Measurements from ENCODE around the gene KCNQ5. TPM values are rescaled to one million over a fixed set of nuclear protein-coding genes. Genes with fewer than 3 reads are reported as not detected.

Gene KCNQ5
- total RNA-seq, 1 donor from 2014 or later, result 3.9 TPM

DNA sequence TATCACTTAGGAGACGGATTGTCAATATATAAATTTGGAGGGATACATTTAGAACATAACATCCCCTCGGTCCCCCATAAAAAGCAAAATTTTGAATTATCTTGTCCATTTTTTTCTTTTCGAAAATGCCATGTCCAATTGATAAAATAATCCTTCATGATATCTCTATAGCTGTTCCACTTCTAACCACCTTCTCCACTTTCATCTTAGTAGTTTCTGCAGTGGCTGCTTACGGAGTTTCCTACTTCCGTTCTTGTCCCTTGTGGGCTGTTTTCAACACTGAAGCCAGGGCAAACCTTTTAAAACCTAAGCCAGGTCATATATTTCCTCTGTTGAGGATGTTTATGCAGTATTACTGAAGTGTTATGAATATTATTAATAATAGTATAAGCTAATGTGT, 37.9 kb downstream of the KCNQ5 start:
- DNase-seq (ENCODE audit: extremely low spot score in 2 of 2), result no peak
- H3K27ac ChIP-seq, result no peak overlapping the region
- no peaks in the 10 kb centered on the region for H3K27me3 ChIP-seq
- no peak for TF ChIP-seq POLR2A (IDR thresholded peaks at IDR 0.05)
- TF ChIP-seq, protein P1, sequence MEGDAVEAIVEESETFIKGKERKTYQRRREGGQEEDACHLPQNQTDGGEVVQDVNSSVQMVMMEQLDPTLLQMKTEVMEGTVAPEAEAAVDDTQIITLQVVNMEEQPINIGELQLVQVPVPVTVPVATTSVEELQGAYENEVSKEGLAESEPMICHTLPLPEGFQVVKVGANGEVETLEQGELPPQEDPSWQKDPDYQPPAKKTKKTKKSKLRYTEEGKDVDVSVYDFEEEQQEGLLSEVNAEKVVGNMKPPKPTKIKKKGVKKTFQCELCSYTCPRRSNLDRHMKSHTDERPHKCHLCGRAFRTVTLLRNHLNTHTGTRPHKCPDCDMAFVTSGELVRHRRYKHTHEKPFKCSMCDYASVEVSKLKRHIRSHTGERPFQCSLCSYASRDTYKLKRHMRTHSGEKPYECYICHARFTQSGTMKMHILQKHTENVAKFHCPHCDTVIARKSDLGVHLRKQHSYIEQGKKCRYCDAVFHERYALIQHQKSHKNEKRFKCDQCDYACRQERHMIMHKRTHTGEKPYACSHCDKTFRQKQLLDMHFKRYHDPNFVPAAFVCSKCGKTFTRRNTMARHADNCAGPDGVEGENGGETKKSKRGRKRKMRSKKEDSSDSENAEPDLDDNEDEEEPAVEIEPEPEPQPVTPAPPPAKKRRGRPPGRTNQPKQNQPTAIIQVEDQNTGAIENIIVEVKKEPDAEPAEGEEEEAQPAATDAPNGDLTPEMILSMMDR (IDR thresholded peaks at IDR 0.05), result no peak
- no peak for TF ChIP-seq POLR2AphosphoS5 (IDR thresholded peaks at IDR 0.05; ENCODE audit: insufficient read depth in 1 of 2, low read depth in 1 of 2)
- no peaks in the 10 kb centered on the region for H3K9me3 ChIP-seq
- no peak overlapping the region for H3K4me3 ChIP-seq
- H3K4me1 ChIP-seq, result no peaks in the 10 kb centered on the region
- no peaks in the 10 kb centered on the region for H3K36me3 ChIP-seq
- intact Hi-C loops (cut with DNase I), result no loop called here

DNA sequence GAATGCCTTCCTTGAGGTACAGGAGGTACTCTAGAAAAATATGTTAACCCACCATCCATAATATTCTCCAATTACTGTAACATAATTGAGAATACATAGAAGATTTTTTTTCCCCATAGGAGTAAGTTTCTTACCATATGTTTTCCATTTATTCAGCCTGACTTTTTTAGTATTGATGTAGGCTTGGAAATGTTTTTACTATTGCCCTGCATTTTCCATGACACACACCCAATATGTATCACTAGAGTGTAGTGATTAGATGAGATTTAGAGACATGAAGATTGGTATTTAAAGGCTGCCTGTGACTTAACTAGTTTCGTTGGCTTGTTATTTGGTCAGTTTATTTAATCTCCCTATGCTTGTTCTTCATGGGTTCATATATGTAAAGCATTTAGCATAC, 39.5 kb downstream of the KCNQ5 start:
- no peak for DNase-seq (ENCODE audit: extremely low spot score in 2 of 2)
- Histone ChIP-seq H3K27me3 (no peaks in the 10 kb centered on the region), H3K9me3 (no peaks in the 10 kb centered on the region), H3K27ac (no peak overlapping the region), H3K4me3 (no peak overlapping the region), H3K4me1 (no peaks in the 10 kb centered on the region), H3K36me3 (no peaks in the 10 kb centered on the region)
- intact Hi-C loops (cut with DNase I), result no loop called here
- TF ChIP-seq, protein P1 (IDR thresholded peaks at IDR 0.05), result no peak
- TF ChIP-seq POLR2A (IDR thresholded peaks at IDR 0.05) (no peak), POLR2AphosphoS5 (IDR thresholded peaks at IDR 0.05; ENCODE audit: insufficient read depth in 1 of 2, low read depth in 1 of 2) (no peak)

DNA sequence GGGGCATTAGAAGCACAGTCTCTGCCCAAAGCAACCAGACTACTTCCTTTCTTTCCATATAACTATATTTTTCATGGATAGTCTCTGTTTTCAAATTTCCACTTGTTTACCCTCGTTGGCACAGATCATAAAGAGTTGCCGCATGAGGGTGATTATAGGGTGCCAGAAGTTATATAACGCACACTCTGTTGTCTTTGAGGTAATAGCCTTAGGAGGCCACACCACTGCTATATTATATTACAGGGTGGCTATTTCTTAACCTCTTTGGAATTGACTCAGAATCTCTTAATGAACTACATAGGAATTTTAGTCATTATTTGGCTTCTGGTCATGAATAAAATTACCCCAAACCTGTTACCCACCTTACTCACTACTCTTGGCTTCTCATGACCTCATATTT, 43.7 kb downstream of the KCNQ5 start:
- no peak for DNase-seq (ENCODE audit: extremely low spot score in 2 of 2)
- H3K4me1 ChIP-seq, result no peaks in the 10 kb centered on the region
- H3K9me3 ChIP-seq, result no peaks in the 10 kb centered on the region
- no peak for TF ChIP-seq POLR2A (IDR thresholded peaks at IDR 0.05)
- H3K27ac ChIP-seq, result no peak overlapping the region
- H3K36me3 ChIP-seq, result no peaks in the 10 kb centered on the region
- no peak overlapping the region for H3K4me3 ChIP-seq
- intact Hi-C loops (cut with DNase I), result no loop called here
- no peaks in the 10 kb centered on the region for H3K27me3 ChIP-seq

DNA sequence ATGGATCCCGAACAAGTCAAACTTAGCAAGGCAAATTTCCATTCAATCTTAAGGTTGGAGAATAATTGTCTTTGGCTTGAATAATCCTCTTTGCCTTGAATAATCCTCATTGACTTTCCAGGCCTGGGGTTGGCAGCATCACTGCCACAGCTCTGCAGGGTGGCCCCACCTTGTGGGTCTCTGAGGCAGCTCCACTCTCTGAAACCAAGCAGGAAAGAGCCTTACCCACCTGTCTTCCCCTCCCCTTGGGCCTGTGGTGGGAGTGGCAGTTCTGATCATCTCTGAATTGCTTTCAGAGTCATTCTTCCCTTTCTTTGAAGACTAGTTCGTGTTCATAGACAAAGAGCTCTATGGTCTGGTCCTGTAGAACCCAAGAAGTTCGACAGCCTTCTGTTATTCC, 47.5 kb downstream of the KCNQ5 start:
- no peaks in the 10 kb centered on the region for H3K36me3 ChIP-seq
- no peak for DNase-seq (ENCODE audit: extremely low spot score in 2 of 2)
- no peak overlapping the region for H3K4me3 ChIP-seq
- H3K27ac ChIP-seq, result no peak overlapping the region
- H3K4me1 ChIP-seq, result no peaks in the 10 kb centered on the region
- H3K27me3 ChIP-seq, result no peaks in the 10 kb centered on the region
- no peaks in the 10 kb centered on the region for H3K9me3 ChIP-seq
- TF ChIP-seq POLR2A (IDR thresholded peaks at IDR 0.05) (no peak), POLR2AphosphoS5 (IDR thresholded peaks at IDR 0.05; ENCODE audit: insufficient read depth in 1 of 2, low read depth in 1 of 2) (no peak)
- TF ChIP-seq, protein P1 (IDR thresholded peaks at IDR 0.05), result no peak
- intact Hi-C loops (cut with DNase I), result no loop called here

DNA sequence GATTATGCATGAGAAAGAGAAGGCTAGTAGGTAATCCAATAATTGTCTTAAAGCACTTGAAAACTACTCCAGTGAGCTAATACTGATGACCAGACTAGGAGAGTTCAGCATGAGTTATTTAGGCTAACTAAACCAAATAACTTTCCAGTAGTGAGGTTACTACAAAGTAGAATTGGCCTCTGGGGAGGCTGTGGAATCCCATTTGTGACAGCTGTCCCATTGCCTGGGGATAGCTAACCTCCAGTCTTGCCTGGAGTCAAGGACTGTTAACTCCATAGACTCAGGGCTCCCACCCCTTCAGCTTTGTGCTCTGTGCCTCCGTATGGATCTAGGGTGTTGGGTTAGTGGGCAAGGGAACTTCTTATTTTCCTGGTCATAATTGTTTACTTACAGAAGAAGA, 51.0 kb downstream of the KCNQ5 start:
- intact Hi-C loops (cut with DNase I), result no loop called here
- Histone ChIP-seq H3K27me3 (no peaks in the 10 kb centered on the region), H3K4me3 (no peak overlapping the region), H3K4me1 (no peaks in the 10 kb centered on the region), H3K36me3 (no peaks in the 10 kb centered on the region), H3K9me3 (no peaks in the 10 kb centered on the region), H3K27ac (no peak overlapping the region)
- no peak for DNase-seq (ENCODE audit: extremely low spot score in 2 of 2)
- TF ChIP-seq POLR2AphosphoS5 (IDR thresholded peaks at IDR 0.05; ENCODE audit: insufficient read depth in 1 of 2, low read depth in 1 of 2) (no peak), POLR2A (IDR thresholded peaks at IDR 0.05) (no peak)
- TF ChIP-seq, protein P1 (IDR thresholded peaks at IDR 0.05), result no peak

DNA sequence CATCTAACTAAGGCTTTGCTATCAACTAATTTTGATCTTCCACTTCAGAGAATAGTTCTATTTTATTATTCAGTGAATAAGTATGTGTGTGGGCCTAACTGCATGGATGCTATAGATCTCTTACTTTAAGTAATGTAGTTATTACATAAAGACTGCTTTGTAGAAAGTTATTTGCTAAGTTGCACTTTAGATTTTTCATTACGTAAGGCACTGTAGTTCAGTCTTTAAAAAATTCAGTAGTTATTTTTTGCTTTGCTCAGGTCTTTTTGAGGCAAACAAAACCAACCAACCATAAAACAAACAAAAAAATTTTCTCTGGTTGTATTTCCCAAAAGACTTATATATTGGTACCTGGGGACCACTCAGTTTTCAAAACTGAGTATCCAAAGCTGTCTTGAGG, 53.0 kb downstream of the KCNQ5 start:
- Histone ChIP-seq H3K36me3 (no peaks in the 10 kb centered on the region), H3K4me3 (no peak overlapping the region), H3K27ac (no peak overlapping the region), H3K27me3 (no peaks in the 10 kb centered on the region), H3K9me3 (no peaks in the 10 kb centered on the region), H3K4me1 (no peaks in the 10 kb centered on the region)
- TF ChIP-seq POLR2A (IDR thresholded peaks at IDR 0.05) (no peak), POLR2AphosphoS5 (IDR thresholded peaks at IDR 0.05; ENCODE audit: insufficient read depth in 1 of 2, low read depth in 1 of 2) (no peak)
- TF ChIP-seq, protein P1 (IDR thresholded peaks at IDR 0.05), result no peak
- no peak for DNase-seq (ENCODE audit: extremely low spot score in 2 of 2)
- intact Hi-C loops (cut with DNase I), result no loop called here

All from vagina (tissue), 2 donors.